ENCODE results near the gene FER.

DNA sequence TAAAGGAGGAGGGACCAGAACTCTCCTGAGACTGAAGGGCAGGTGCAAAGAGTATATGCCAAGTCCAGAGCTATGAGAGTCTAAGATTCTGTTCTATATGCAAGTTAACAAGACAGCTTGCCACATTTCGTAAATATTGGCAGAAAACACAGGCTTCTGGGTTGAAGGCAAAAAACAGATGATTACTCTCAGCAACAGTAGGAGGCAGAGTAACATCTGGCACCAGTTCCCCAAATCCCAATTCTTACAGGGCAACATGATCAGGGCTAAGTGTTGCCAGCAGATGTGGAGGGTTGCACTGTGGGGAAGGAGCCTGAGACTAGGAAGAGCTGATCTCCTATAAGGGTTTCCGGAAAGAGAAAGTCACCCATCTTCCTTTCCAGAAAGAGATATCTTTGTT, 482.7 kb downstream of the FER start:
- TF ChIP-seq, protein P1, sequence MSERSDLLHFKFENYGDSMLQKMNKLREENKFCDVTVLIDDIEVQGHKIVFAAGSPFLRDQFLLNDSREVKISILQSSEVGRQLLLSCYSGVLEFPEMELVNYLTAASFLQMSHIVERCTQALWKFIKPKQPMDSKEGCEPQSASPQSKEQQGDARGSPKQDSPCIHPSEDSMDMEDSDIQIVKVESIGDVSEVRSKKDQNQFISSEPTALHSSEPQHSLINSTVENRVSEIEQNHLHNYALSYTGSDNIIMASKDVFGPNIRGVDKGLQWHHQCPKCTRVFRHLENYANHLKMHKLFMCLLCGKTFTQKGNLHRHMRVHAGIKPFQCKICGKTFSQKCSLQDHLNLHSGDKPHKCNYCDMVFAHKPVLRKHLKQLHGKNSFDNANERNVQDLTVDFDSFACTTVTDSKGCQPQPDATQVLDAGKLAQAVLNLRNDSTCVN (tag by site-specific recombination; optimal IDR thresholded peaks at IDR 0.05) = no peak
- TF ChIP-seq, protein P2, sequence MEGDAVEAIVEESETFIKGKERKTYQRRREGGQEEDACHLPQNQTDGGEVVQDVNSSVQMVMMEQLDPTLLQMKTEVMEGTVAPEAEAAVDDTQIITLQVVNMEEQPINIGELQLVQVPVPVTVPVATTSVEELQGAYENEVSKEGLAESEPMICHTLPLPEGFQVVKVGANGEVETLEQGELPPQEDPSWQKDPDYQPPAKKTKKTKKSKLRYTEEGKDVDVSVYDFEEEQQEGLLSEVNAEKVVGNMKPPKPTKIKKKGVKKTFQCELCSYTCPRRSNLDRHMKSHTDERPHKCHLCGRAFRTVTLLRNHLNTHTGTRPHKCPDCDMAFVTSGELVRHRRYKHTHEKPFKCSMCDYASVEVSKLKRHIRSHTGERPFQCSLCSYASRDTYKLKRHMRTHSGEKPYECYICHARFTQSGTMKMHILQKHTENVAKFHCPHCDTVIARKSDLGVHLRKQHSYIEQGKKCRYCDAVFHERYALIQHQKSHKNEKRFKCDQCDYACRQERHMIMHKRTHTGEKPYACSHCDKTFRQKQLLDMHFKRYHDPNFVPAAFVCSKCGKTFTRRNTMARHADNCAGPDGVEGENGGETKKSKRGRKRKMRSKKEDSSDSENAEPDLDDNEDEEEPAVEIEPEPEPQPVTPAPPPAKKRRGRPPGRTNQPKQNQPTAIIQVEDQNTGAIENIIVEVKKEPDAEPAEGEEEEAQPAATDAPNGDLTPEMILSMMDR (tag by site-specific recombination; IDR thresholded peaks at IDR 0.05) = no peak
- TF ChIP-seq ZNF561 (tag by site-specific recombination; IDR thresholded peaks at IDR 0.05; ENCODE audit: borderline replicate concordance) (no peak), EGR2 (tag by site-specific recombination; IDR thresholded peaks at IDR 0.05; ENCODE audit: low read depth) (no peak), YY1 (tag by site-specific recombination; IDR thresholded peaks at IDR 0.05) (no peak), GLI4 (tag by site-specific recombination; IDR thresholded peaks at IDR 0.05) (no peak), ZNF311 (tag by site-specific recombination; IDR thresholded peaks at IDR 0.05; ENCODE audit: borderline replicate concordance) (no peak), TRIM28 (IDR thresholded peaks at IDR 0.05; ENCODE audit: borderline replicate concordance, low read length) (no peak), ZNF629 (tag by site-specific recombination; IDR thresholded peaks at IDR 0.05) (no peak), ZNF76 (tag by site-specific recombination; IDR thresholded peaks at IDR 0.05; ENCODE audit: borderline replicate concordance, low read depth) (no peak), SP7 (tag by site-specific recombination; IDR thresholded peaks at IDR 0.05) (no peak)
- TF ChIP-seq, protein P3, sequence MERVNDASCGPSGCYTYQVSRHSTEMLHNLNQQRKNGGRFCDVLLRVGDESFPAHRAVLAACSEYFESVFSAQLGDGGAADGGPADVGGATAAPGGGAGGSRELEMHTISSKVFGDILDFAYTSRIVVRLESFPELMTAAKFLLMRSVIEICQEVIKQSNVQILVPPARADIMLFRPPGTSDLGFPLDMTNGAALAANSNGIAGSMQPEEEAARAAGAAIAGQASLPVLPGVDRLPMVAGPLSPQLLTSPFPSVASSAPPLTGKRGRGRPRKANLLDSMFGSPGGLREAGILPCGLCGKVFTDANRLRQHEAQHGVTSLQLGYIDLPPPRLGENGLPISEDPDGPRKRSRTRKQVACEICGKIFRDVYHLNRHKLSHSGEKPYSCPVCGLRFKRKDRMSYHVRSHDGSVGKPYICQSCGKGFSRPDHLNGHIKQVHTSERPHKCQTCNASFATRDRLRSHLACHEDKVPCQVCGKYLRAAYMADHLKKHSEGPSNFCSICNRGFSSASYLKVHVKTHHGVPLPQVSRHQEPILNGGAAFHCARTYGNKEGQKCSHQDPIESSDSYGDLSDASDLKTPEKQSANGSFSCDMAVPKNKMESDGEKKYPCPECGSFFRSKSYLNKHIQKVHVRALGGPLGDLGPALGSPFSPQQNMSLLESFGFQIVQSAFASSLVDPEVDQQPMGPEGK (tag by site-specific recombination; IDR thresholded peaks at IDR 0.05) = no peak
- TF ChIP-seq, protein P4, sequence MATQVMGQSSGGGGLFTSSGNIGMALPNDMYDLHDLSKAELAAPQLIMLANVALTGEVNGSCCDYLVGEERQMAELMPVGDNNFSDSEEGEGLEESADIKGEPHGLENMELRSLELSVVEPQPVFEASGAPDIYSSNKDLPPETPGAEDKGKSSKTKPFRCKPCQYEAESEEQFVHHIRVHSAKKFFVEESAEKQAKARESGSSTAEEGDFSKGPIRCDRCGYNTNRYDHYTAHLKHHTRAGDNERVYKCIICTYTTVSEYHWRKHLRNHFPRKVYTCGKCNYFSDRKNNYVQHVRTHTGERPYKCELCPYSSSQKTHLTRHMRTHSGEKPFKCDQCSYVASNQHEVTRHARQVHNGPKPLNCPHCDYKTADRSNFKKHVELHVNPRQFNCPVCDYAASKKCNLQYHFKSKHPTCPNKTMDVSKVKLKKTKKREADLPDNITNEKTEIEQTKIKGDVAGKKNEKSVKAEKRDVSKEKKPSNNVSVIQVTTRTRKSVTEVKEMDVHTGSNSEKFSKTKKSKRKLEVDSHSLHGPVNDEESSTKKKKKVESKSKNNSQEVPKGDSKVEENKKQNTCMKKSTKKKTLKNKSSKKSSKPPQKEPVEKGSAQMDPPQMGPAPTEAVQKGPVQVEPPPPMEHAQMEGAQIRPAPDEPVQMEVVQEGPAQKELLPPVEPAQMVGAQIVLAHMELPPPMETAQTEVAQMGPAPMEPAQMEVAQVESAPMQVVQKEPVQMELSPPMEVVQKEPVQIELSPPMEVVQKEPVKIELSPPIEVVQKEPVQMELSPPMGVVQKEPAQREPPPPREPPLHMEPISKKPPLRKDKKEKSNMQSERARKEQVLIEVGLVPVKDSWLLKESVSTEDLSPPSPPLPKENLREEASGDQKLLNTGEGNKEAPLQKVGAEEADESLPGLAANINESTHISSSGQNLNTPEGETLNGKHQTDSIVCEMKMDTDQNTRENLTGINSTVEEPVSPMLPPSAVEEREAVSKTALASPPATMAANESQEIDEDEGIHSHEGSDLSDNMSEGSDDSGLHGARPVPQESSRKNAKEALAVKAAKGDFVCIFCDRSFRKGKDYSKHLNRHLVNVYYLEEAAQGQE (tag by site-specific recombination; IDR thresholded peaks at IDR 0.05) = no peak
